HG02623 (cell line): Measurements from ENCODE around the gene MYO9B.
"Not testable (repeated sequence)": the region's sequence is repeated elsewhere in the genome, so short reads cannot be mapped to it uniquely, and the experiment has no call there.

Experiments used
- ATAC-seq: cut with Tn5 transposase; IDR thresholded peaks from one replicate; pipeline ENCODE4 v1.9.1; 2021; ENCODE audit warnings: moderate library complexity; ENCODE audit not compliant: unreplicated experiment

Gene MYO9B

GRCh38 chr19:17144771-17145170, 69.2 kb downstream of the MYO9B start:
- ATAC-seq = not testable (repeated sequence)

GRCh38 chr19:17145546-17146497, 70.2 kb downstream of the MYO9B start:
- ATAC-seq = no peak

- ATAC-seq = no peak
These were observed 72.6 kb downstream of the MYO9B start for GRCh38 chr19:17148130-17148529.

- no peak for ATAC-seq
These were observed 74.0 kb downstream of the MYO9B start for GRCh38 chr19:17149393-17150135.

GRCh38 chr19:17153996-17154395, 78.4 kb downstream of the MYO9B start:
- ATAC-seq = no peak

GRCh38 chr19:17155251-17155650, 79.7 kb downstream of the MYO9B start:
- ATAC-seq = no peak

- no peak for ATAC-seq
These were observed 80.8 kb downstream of the MYO9B start for GRCh38 chr19:17156296-17156946.

GRCh38 chr19:17156947-17157302, 81.3 kb downstream of the MYO9B start:
- no peak for ATAC-seq

GRCh38 chr19:17158584-17158983, 83.0 kb downstream of the MYO9B start:
- ATAC-seq = no peak

- no peak for ATAC-seq
These were observed 84.2 kb downstream of the MYO9B start for GRCh38 chr19:17159466-17160393.

- ATAC-seq = no peak
These were observed 85.3 kb downstream of the MYO9B start for GRCh38 chr19:17160908-17161307.

- ATAC-seq = not testable (repeated sequence)
These were observed 86.6 kb downstream of the MYO9B start for GRCh38 chr19:17162131-17162530.

GRCh38 chr19:17162580-17162979, 87.0 kb downstream of the MYO9B start:
- no peak for ATAC-seq

GRCh38 chr19:17163652-17164051, 88.1 kb downstream of the MYO9B start:
- no peak for ATAC-seq

GRCh38 chr19:17164639-17165038, 89.1 kb downstream of the MYO9B start:
- ATAC-seq = no peak

- ATAC-seq = no peak
These were observed 90.1 kb downstream of the MYO9B start for GRCh38 chr19:17165715-17166114.

GRCh38 chr19:17170538-17171297, 95.1 kb downstream of the MYO9B start:
- no peak for ATAC-seq

- ATAC-seq = no peak
These were observed 96.3 kb downstream of the MYO9B start for GRCh38 chr19:17171874-17172273.

GRCh38 chr19:17172624-17173345, 97.2 kb downstream of the MYO9B start:
- ATAC-seq = no peak
